Stromal cell of bone marrow (primary cell): ENCODE measurements around the gene DCAF12.
A peak's percentile ranks its signal among the peaks of the same experiment; 100 is the strongest.
"Not testable (repeated sequence)": the region's sequence is repeated elsewhere in the genome, so short reads cannot be mapped to it uniquely, and the experiment has no call there.

Experiments used
- DNase-seq: peaks from one replicate; pipeline ENCODE4 v3.0.0-alpha.2; 2012; ENCODE audit warnings: low read depth

DCAF12 gene

GRCh38 chr9:34065541-34065940, 61.0 kb downstream of the DCAF12 start:
- DNase-seq = no peak

- no peak for DNase-seq
Observed at GRCh38 chr9:34059954-34060353, 66.5 kb downstream of the DCAF12 start.

GRCh38 chr9:34059281-34059680, 67.2 kb downstream of the DCAF12 start:
- DNase-seq = no peak

GRCh38 chr9:34049630-34050384, 76.7 kb downstream of the DCAF12 start:
- no peak for DNase-seq

GRCh38 chr9:34048727-34049629, 77.5 kb downstream of the DCAF12 start, which contains the start of gene UBAP2:
Gene UBAP2, minus strand, starts transcription at chr9:34048887. Its CDS starts 31,739 bp downstream, at chr9:34017148.
- peak; percentile 92 for DNase-seq

- no peak for DNase-seq
Observed at GRCh38 chr9:34047864-34048726, 78.4 kb downstream of the DCAF12 start.

- no peak for DNase-seq
Observed at GRCh38 chr9:34046784-34047379, 79.6 kb downstream of the DCAF12 start.

- no peak for DNase-seq
Observed at GRCh38 chr9:34045903-34046302, 80.6 kb downstream of the DCAF12 start.

DNA sequence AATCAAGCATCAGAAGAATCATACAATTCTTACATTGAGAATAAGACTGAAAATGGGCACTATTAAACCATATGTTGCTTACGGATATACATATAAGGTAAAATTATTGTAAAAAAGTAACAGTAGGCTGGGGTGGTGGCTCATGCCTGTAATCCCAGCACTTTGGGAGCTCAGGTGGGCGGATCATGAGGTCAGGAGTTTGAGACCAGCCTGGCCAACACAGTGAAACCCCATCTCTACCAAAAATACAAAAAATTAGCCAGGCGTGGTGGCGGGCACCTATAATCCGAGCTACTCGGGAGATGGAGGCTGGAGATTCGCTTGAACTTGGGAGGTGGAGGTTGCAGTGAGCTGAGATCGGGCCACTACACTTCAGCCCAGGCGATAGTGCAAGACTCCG, 84.4 kb downstream of the DCAF12 start:
- not testable (repeated sequence) for DNase-seq

DNA sequence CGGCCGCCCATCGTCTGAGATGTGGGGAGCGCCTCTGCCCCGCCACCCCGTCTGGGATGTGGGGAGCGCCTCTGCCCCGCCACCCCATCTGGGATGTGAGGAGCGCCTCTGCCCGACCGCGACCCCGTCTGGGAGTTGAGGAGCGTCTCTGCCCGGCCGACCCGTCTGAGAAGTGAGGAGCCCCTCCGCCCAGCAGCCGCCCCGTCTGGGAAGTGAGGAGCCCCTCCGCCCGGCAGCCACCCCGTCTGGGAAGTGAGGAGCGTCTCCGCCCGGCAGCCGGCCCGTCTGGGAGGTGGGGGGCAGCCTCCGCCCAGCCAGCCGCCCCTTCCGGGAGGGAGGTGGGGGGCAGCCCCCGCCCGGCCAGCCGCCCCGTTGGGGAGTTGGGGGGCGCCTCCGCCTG, 87.6 kb downstream of the DCAF12 start:
- DNase-seq = not testable (repeated sequence)

- DNase-seq = no peak
Observed at GRCh38 chr9:34037626-34038025, 88.9 kb downstream of the DCAF12 start.

DNA sequence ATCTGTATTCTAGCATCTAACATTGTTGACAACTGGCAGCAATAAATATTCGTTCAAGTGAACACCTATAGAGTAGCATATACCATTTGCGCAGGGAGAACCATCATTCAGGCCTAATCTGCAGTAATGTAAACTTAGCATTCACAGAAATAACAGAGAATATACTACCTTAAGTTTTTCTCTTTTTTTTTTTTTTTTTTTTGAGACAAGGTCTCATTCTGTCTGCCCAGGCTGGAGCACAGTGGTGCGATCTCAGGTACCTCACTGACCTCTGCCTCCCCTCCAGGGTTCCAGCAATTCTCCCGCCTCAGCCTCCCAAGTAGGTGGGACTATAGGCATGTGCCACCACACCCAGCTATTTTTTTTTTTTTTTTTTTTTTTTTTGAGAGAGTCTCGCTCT, 89.9 kb downstream of the DCAF12 start:
- DNase-seq = no peak
